OCI-LY7 (cell line): ENCODE data around the gene EPB41L2. TPM values are rescaled to one million over a fixed set of nuclear protein-coding genes. Genes with fewer than 3 reads are reported as not detected.

Source experiments
- BruUV-seq: library from RNA; stranded (reverse); fragments of 400-500 nt; replicated peaks from 2 replicates; lab custom pipeline; 2021; lab: Mats Ljungman, UMichigan
- CTCF ChIA-PET: fragments of 300-600 bp; sonication (Branson Sonifier 250); formaldehyde crosslinking; loops from one replicate; lab custom pipeline; 2022; ENCODE audit warnings: antibody characterized with exemption; ENCODE audit not compliant: unreplicated experiment; lab: Charles Lee
- POLR2A ChIA-PET: fragments of 300-600 bp; sonication (Branson Sonifier 250); formaldehyde crosslinking; loops from one replicate; lab custom pipeline; 2022; ENCODE audit warnings: antibody characterized with exemption; lab: Charles Lee
- DNase-seq: peaks from one replicate; pipeline ENCODE4 v3.0.0-alpha.2; 2015; ENCODE audit warnings: low spot score
- H2AFZ ChIP-seq: fragments of 200-600 bp; sonication (generic), shearing (Covaris generic); 2 replicates; pipeline ENCODE4 v1.6.1; 2014; ENCODE audit warnings: mild to moderate bottlenecking, antibody characterized with exemption, low read length, moderate library complexity
- H3K27ac ChIP-seq: fragments of 200-600 bp; sonication (generic); 2 replicates; pipeline ENCODE4 v1.5.1; 2014; ENCODE audit warnings: mixed run types, low read depth, mild to moderate bottlenecking, moderate library complexity, low read length, inconsistent platforms; ENCODE audit not compliant: poor library complexity, severe bottlenecking
- H3K36me3 ChIP-seq: fragments of 200-600 bp; sonication (generic); 2 replicates; pipeline ENCODE4 v1.6.1; 2014; ENCODE audit warnings: mild to moderate bottlenecking, antibody characterized with exemption, low read length, moderate library complexity, mixed read lengths; ENCODE audit not compliant: insufficient read depth
- H3K4me1 ChIP-seq: fragments of 200-600 bp; sonication (generic); 2 replicates; pipeline ENCODE4 v1.5.1; 2014; ENCODE audit warnings: mild to moderate bottlenecking, low read length; ENCODE audit not compliant: insufficient read depth, poor library complexity, severe bottlenecking
- H3K4me2 ChIP-seq: fragments of 200-600 bp; sonication (generic); 2 replicates; pipeline ENCODE4 v1.6.1; 2014; ENCODE audit warnings: mild to moderate bottlenecking, low read length
- H3K4me3 ChIP-seq: fragments of 200-600 bp; sonication (generic); 2 replicates; pipeline ENCODE4 v1.5.1; 2014; ENCODE audit warnings: mild to moderate bottlenecking, low read depth, low read length; ENCODE audit not compliant: poor library complexity, severe bottlenecking
- H3K79me2 ChIP-seq: fragments of 200-600 bp; sonication (generic); 2 replicates; pipeline ENCODE4 v1.6.1; 2016; ENCODE audit warnings: low read depth, mild to moderate bottlenecking, low read length, moderate library complexity, mixed read lengths; ENCODE audit not compliant: insufficient read depth
- H3K9me2 ChIP-seq: fragments of 200-600 bp; sonication (generic); 2 replicates; pipeline ENCODE4 v1.6.1; 2016; ENCODE audit warnings: mild to moderate bottlenecking, low read length, mixed read lengths; ENCODE audit not compliant: insufficient read depth
- H3K9me3 ChIP-seq: fragments of 200-600 bp; sonication (generic); 2 replicates; pipeline ENCODE4 v1.6.1; 2014; ENCODE audit warnings: mild to moderate bottlenecking, mixed run types, low read length, mixed read lengths
- H4K20me1 ChIP-seq: fragments of 200-600 bp; sonication (generic); 2 replicates; pipeline ENCODE4 v1.6.1; 2014; ENCODE audit warnings: mild to moderate bottlenecking, antibody characterized with exemption, low read length, moderate library complexity, mixed read lengths; ENCODE audit not compliant: insufficient read depth
- EZH2phosphoT487 ChIP-seq: fragments of 200-600 bp; sonication (generic); IDR thresholded peaks from 2 replicates; pipeline ENCODE4 v1.6.1; 2018; ENCODE audit warnings: low read depth, borderline replicate concordance, mild to moderate bottlenecking, mixed run types, antibody characterized with exemption, low read length, moderate library complexity, mixed read lengths
- intact Hi-C: fragments of 100-400 bp; cut with micrococcal nuclease; formaldehyde crosslinking; loops from one replicate; pipeline ENCODE4 v1.10.0; 2022; ENCODE audit not compliant: unreplicated experiment
- total RNA-seq, 2 experiments: library from RNA; depleted of rRNA in 1 of 2; stranded (reverse); fragments of >200 nt in 1 of 2; shearing (Covaris generic) in 1 of 2; gene quantifications; 2 replicates each; pipeline ENCODE4 v1.2.3, GENCODE V29; 2014 to 2022
- TF ChIP-seq, protein P1 (sequence below): fragments of 200-600 bp; sonication (generic); conservative IDR thresholded peaks from 2 replicates; pipeline ENCODE4 v1.5.1; 2014; ENCODE audit warnings: mild to moderate bottlenecking, antibody characterized with exemption, low read length, moderate library complexity, mixed read lengths

EPB41L2 gene
- total RNA-seq, 2 experiments from 2014 or later, result 36.7 to 138 TPM

DNA sequence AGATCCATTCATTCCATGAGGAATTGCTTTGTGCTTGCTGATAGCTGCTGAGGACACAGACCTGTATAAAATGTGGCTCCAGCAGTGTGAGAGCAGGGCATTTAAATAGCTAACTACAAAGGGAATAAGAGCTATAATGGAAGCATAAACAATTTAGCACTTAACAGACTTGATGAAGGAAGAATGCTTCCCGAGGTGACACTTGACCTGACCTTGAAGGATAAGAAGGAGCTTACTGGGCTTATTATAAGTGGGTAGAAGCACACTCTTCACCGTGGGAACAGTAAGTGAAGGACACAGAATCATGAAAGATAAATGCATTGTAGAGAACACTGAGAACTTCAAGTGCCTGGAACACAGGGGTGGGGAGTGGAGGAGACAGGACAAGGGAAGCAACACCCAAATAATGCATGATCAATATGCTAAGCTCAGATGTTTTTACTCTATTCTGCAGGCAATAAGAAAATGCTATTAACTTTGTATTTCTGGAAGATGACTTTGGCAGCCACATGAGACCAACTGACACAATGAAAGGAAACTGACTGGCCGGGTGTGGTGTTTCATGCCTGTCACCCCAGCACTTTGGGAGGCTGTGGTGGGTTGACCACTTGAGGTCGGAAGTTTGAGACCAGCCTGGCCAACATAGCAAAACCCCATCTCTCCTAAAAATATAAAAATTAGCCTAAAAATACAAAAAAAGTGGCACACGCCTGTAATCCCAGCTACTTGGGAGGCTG lies 84.2 kb downstream of the EPB41L2 start:
- no TSS peak for BruUV-seq
- Histone ChIP-seq H4K20me1 (no peaks in the 10 kb centered on the region), H3K9me2 (no peaks in the 10 kb centered on the region; the same call in 1 of the 2 replicates), H2AFZ (no peak overlapping the region), H3K9me3 (no peaks in the 10 kb centered on the region), H3K4me1 (no peaks in the 10 kb centered on the region), H3K4me3 (no peak overlapping the region), H3K36me3 (no peaks in the 10 kb centered on the region), H3K27ac (no peak overlapping the region), H3K4me2 (no peak overlapping the region), H3K79me2 (peaks cover 16% of the 10 kb centered on the region; the same call in 1 of the 2 replicates)
- ChIA-PET CTCF (no interaction called here), POLR2A (interaction anchor here (1.0 to 1.1 kb wide), 5 partner anchors 11 to 357 kb away, joined by 3 to 5 read pairs (median 3); no protein-coding TSS in a partner anchor)
- TF ChIP-seq EZH2phosphoT487, result no peak
- TF ChIP-seq, protein P1, sequence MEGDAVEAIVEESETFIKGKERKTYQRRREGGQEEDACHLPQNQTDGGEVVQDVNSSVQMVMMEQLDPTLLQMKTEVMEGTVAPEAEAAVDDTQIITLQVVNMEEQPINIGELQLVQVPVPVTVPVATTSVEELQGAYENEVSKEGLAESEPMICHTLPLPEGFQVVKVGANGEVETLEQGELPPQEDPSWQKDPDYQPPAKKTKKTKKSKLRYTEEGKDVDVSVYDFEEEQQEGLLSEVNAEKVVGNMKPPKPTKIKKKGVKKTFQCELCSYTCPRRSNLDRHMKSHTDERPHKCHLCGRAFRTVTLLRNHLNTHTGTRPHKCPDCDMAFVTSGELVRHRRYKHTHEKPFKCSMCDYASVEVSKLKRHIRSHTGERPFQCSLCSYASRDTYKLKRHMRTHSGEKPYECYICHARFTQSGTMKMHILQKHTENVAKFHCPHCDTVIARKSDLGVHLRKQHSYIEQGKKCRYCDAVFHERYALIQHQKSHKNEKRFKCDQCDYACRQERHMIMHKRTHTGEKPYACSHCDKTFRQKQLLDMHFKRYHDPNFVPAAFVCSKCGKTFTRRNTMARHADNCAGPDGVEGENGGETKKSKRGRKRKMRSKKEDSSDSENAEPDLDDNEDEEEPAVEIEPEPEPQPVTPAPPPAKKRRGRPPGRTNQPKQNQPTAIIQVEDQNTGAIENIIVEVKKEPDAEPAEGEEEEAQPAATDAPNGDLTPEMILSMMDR, result no peak
- intact Hi-C loops, result no loop called here
- no peak for DNase-seq

DNA sequence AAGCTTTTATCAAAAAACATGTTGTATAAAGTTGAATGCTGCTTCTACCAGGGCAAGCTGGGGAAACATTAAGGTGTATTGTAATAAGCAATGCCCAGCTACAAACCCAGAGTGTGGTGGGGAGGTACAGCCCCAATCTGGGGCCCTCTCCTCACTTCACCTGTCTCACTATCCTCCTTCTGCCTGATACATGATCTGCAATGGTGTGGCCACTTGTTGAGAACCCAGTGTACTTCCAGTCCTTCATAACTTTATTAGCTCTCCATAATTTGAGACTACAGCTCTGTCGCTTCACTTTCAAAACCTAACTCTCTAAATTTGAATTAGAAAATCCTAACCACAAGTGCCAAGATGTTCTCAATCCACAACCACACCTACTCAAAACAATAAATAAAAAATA lies 84.9 kb downstream of the EPB41L2 start:
- H4K20me1 ChIP-seq, result no peaks in the 10 kb centered on the region
- H3K36me3 ChIP-seq, result no peaks in the 10 kb centered on the region
- H3K27ac ChIP-seq, result no peak overlapping the region
- TF ChIP-seq, protein P1, result no peak
- no peak for TF ChIP-seq EZH2phosphoT487
- CTCF ChIA-PET, result no interaction called here
- BruUV-seq, result no TSS peak
- no peaks in the 10 kb centered on the region for H3K4me1 ChIP-seq
- no peak for DNase-seq
- peaks cover 16% of the 10 kb centered on the region; the same call in 1 of the 2 replicates for H3K79me2 ChIP-seq
- intact Hi-C loops, result no loop called here
- H2AFZ ChIP-seq, result no peak overlapping the region
- no peaks in the 10 kb centered on the region; the same call in 1 of the 2 replicates for H3K9me2 ChIP-seq
- H3K4me2 ChIP-seq, result no peak overlapping the region
- POLR2A ChIA-PET, result interaction anchor here (1.1 to 1.2 kb wide), 2 partner anchors 10 to 16 kb away, joined by 3 to 4 read pairs; no protein-coding TSS in a partner anchor
- no peaks in the 10 kb centered on the region for H3K9me3 ChIP-seq
- no peak overlapping the region for H3K4me3 ChIP-seq

DNA sequence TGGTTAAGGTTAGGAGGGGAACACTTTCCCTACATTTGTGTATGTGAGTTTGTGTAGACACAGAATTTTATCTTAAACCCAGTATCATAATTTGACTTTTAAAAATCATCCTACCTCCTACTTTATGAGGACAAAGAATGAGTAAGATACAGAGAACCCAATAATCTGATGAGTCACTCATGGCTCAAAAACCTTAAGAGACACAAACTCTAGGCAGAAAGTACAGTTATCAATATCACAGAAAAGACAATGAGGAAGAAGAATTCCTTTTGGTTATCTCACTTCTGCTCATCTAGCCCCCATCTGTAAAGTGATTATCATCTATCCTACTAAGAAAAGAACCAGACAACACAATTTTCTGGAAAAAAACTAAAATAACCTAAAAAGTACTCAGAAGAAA lies 87.7 kb downstream of the EPB41L2 start:
- Histone ChIP-seq H4K20me1 (no peaks in the 10 kb centered on the region), H3K27ac (no peak overlapping the region), H3K4me1 (no peaks in the 10 kb centered on the region), H3K4me3 (no peak overlapping the region), H3K9me3 (no peaks in the 10 kb centered on the region), H2AFZ (no peak overlapping the region), H3K79me2 (0 out of 2 replicates have a peak, but pooled peaks cover 3% of the 10 kb centered on the region), H3K36me3 (no peaks in the 10 kb centered on the region), H3K9me2 (no peaks in the 10 kb centered on the region), H3K4me2 (no peak overlapping the region)
- ChIA-PET CTCF (no interaction called here), POLR2A (no interaction called here)
- intact Hi-C loops, result no loop called here
- no TSS peak for BruUV-seq
- TF ChIP-seq EZH2phosphoT487, result no peak
- TF ChIP-seq, protein P1, result no peak
- DNase-seq, result no peak
